DLD1 (cell line): Measurements from ENCODE around the gene ITGA8.
"Not testable (repeated sequence)": the region's sequence is repeated elsewhere in the genome, so short reads cannot be mapped to it uniquely, and the experiment has no call there.

Experiments
- in situ Hi-C: cut with HindIII; loops from 2 replicates; pipeline ENCODE4 v1.10.0; 2017; ENCODE audit warnings: low sequenced_read_pairs

The ITGA8 gene

GRCh38 chr10:15719899-15720634, at the start of gene ITGA8:
Gene ITGA8, minus strand, starts transcription at chr10:15719922. Its CDS starts 151 bp downstream, at chr10:15719771.
- in situ Hi-C loops: no loop called here

- in situ Hi-C loops: no loop called here
Observed at GRCh38 chr10:15764892-15765454, 45.3 kb upstream of the ITGA8 start.

GRCh38 chr10:15763006-15763405, 43.3 kb upstream of the ITGA8 start:
- in situ Hi-C loops: no loop called here

- in situ Hi-C loops: not testable (repeated sequence)
Observed at GRCh38 chr10:15762239-15762638, 42.5 kb upstream of the ITGA8 start.

- in situ Hi-C loops: not testable (repeated sequence)
Observed at GRCh38 chr10:15761224-15761623, 41.5 kb upstream of the ITGA8 start.

GRCh38 chr10:15760681-15761080, 41.0 kb upstream of the ITGA8 start:
- in situ Hi-C loops: no loop called here

GRCh38 chr10:15759265-15759664, 39.5 kb upstream of the ITGA8 start:
- in situ Hi-C loops: no loop called here

GRCh38 chr10:15758618-15759017, 38.9 kb upstream of the ITGA8 start:
- in situ Hi-C loops: no loop called here

- in situ Hi-C loops: no loop called here
Observed at GRCh38 chr10:15754937-15755336, 35.2 kb upstream of the ITGA8 start.

GRCh38 chr10:15751046-15751445, 31.3 kb upstream of the ITGA8 start:
- in situ Hi-C loops: no loop called here

GRCh38 chr10:15748126-15748525, 28.4 kb upstream of the ITGA8 start:
- in situ Hi-C loops: no loop called here

- in situ Hi-C loops: no loop called here
Observed at GRCh38 chr10:15747632-15748031, 27.9 kb upstream of the ITGA8 start.

- in situ Hi-C loops: no loop called here
Observed at GRCh38 chr10:15745751-15746150, 26.0 kb upstream of the ITGA8 start.

- in situ Hi-C loops: no loop called here
Observed at GRCh38 chr10:15744217-15744865, 24.6 kb upstream of the ITGA8 start.

GRCh38 chr10:15743443-15743842, 23.7 kb upstream of the ITGA8 start:
- in situ Hi-C loops: no loop called here

- in situ Hi-C loops: no loop called here
Observed at GRCh38 chr10:15742836-15743235, 23.1 kb upstream of the ITGA8 start.

- in situ Hi-C loops: no loop called here
Observed at GRCh38 chr10:15742102-15742501, 22.4 kb upstream of the ITGA8 start.

GRCh38 chr10:15741581-15741980, 21.9 kb upstream of the ITGA8 start:
- in situ Hi-C loops: no loop called here

- in situ Hi-C loops: no loop called here
Observed at GRCh38 chr10:15740261-15740660, 20.5 kb upstream of the ITGA8 start.

GRCh38 chr10:15739254-15739970, 19.7 kb upstream of the ITGA8 start:
- in situ Hi-C loops: no loop called here

GRCh38 chr10:15738270-15738925, 18.7 kb upstream of the ITGA8 start:
- in situ Hi-C loops: no loop called here
